GM19035 (cell line): ENCODE results near the gene ZIC5.

Experiments
- ATAC-seq: cut with Tn5 transposase; IDR thresholded peaks from one replicate; pipeline ENCODE4 v1.9.1; 2021; ENCODE audit not compliant: unreplicated experiment

The ZIC5 gene

DNA sequence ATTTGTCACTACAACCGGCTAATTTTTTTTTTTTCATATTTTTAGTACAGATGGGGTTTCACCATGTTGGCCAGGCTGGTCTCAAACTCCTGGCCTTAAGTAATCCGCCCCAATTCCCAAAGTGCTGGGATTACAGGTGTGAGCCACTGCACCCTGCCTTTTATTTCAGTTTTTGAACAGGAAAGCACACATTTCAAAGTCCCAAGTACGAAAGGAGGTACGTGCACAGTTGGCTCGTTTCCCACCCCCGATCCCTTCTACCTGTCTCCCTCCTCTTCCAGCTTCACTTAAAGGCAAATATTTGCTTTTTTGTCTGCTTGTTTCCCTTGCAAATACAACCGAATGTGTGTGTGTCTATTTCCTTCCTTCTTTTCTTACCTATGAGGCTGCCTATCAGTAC, 30.5 kb downstream of the ZIC5 start:
- ATAC-seq, result no peak

DNA sequence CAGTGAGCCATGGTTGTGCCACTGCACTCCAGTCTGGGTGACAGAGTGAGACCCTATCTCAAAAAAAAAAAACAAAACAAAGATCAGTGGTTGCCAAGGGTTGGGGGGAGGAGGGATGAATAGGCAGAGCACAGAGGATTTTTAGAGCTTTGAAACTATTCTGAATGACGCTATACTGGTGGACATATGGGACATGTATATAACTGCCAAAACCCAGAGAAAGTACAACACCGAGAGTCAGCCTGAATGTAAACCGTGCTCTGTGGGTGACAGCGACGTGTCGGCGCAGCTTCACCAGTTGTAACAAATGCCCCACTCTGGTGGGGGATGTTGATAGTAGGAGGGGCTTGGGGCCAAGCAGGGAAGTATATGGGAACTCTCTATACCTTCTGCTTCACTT, 32.9 kb downstream of the ZIC5 start:
- no peak for ATAC-seq

DNA sequence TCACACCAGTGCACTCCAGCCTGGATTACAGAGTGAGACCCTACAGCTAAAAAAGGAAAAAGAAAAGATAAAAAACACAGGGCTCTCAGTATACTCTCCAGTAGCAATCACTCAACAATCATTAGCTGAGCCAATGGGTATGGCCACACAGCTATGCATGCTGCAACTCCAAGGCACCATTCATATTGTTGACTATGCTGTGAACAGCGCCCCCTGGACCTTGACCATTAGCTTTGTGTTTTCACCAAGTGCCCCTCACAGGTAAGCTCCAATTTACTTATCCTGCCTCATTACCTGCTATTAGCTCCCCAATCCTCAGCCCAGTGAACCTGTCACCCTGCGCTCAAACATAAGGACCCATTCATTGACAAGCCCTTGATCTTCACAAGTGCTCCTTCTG, 35.8 kb downstream of the ZIC5 start:
- no peak for ATAC-seq

DNA sequence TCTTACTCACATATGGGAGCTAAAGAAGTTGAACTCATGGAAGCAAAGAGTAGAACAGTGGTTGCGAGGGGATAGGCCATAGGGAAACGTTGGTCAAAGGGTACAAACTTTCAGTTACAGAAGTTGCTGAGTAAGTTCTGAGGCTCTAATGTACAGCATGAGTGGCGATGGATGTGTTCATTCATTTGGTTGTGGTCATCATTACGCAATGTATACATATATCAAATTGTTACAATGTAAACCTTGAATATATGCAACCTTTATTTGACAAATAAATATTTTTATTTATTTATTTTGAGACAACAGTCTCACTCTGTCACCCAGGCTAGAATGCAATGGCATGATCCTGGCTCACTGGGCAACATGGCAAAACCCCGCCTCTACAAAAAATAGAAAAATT, 38.7 kb downstream of the ZIC5 start:
- ATAC-seq, result no peak

DNA sequence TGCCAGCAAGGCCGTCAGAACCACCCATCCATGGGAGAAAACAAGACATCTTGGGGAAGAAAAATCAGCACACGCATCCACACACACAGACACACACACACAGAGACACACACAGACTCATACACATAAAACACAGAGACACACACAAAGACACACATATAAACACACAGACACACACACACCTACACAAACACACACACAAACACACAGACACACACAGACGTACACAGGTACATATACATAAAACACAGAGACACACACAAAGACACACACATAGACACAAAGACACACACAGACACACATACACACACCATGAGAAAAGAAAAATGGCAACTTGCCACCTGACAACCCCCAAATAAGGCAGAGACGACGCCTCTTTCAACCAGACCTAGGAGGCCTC, 40.6 kb downstream of the ZIC5 start:
- no peak for ATAC-seq

DNA sequence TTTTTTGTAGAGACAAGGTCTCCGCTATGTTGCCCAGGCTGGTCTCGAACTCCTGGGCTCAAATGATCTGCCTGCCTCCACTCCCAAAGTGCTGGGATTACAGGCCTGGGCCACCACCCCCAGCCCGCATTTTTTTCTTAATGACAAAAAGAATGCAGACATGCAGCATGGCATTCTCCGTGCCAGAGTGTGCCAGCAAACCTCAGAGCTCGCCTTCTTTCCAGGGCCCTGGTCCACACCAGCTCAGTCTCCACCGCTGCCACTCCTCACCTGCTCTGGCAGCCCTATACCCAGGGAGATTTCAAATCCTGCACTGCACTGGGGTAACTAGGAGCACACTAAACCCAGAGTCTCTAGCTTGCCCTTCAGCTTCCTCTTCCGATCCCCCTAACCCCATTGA, 41.7 kb downstream of the ZIC5 start:
- no peak for ATAC-seq

DNA sequence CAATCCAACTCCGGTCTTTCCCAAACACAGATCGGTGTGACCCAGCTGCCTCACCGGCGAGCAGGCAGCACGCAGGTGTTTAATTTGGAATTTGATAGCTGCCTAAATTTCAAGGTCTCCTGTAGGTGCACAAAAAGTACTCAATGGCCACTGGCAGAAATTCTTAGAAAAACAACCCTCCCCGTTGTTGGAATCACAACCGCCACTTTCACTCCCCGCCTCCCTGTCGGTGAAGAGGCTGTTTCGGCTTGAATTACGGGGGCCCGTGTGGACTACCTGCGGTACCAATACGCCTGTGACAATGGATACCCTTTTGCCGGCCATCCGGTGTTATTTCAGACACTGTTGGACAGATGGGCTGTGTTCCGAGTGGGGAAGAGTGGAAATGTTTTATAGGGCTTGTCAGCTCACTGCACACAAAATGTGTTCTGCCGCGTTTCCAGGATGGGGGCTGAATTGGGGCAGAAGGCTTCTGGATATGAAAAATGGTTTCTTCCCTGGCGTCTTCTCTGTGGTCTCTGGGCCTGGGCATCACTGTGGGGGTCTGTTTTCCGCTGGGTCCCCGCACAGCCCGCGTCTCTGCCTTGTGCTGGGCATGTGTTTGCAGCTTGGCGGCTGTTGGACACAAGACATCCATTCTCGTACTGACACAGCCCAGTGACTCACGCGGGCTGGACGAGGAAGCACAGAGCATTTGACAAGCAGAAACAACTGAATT, 45.4 kb downstream of the ZIC5 start:
- no peak for ATAC-seq

DNA sequence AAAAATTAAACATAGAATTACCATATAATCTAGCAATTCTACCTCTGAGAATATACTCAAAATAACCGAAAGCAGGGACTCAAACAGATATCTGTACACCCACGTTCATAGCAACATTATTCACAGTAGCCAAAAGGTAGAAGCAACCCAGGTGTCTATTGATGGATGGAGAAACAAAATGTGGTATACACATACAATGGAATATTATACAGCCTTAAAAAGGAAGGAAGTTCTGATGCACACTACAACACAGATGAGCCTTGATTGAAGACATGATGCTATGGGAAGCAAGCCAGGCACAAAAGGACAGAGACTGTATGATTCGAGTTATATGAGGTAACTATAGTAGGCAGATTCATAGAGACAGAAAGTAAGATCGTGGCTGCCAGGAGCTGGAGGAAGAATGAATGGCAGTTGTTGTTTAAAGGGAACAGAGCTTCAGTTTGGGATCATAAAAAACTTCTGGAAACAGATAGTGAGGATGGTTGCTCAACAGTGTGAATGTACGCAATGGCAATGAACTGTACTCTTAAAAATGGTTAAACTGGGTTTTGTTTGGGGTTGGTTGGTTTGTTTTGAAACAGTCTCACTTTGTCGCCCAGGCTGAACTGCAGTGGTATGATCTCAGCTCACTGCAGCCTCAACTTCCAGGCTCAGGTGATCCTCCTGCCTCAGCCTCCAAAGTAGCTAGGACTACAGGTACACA, 47.5 kb downstream of the ZIC5 start:
- ATAC-seq, result no peak

DNA sequence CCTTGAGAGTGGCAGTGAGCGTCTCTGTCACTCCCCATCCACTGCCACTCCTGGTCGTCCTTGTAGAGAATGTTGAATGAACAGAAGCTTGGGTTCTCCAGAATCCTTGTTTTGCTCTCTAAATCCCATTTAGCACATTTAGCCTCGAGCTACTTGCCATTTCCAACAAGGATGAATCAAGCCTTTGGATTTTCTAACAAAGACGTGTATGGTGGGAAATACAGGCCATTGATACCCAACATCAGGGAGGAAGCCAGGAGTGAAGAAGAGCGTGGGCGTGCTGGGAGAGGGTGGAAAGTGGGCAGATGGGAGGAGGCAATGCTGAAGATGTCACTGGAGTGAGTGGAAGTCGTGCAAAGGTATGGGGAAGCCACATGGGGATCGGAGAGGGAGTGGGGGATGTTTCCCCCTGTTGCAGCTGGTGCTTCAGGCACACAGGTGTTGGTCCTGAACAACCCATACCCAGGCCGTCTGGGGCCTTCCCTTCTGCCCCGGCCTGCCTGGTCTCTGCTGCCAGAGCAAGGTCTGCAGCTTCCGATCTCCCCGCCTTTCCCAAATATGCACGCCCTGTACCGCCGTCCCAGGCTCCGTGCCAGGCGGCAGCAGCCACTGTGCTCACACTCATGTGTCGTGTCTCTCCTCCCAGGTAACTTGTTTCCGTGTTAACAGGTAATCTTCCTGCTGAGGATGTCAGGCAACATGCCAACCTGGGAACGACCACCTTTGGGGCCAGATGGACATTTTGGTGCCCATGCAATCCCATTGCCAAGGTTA, 48.7 kb downstream of the ZIC5 start:
- ATAC-seq, result no peak

DNA sequence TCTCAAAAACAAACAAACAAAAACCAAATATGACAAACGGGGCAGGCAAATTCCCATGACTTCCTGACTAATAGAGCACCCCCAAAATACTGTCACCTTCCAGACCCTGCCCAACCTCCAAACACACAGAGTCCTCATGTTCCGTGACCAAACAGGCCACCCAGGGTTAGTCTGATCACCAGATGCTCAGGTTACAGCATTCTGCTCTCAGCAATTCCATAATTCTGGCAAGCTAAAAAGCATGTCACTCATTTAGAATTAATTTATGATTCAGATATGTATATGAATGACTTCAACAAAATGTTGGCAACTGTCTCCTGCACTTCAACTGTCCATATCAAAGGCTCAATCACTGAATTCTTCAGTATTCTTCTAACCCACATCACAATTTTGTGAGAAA, 52.4 kb downstream of the ZIC5 start:
- ATAC-seq, result no peak

DNA sequence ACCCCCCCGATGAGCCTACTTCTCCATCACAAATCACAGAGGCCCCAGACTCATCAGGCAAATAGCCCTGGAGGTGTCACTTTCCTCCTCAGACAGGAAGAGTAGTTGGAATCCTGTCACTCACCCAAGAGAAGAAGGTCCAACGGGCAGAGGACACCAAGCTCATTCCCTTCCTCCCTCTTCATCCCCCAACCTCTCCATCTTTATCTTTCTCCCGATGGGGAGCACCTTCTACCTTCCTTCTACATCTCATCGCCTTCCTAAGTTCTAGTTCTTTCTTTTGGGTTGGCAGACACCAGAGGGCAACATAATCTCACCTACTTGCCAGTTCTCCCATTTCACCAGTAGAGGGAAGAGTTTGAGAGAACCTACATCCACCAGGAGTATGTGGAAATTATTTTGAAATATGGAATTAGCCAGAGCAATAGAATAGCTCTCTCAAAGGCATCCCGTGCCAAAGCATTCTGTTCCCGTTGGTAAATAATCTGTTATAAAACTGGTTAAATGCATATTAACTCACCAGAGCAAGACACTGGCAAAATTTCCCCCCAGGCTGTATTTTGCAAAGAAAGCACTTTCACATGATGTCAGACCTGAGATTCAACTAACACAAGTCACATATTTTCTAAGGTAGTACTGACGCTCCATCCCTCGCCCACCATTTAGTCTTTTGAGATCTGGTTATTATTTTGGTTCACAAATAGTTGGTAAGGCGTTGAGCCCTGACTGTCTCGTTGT, 55.0 kb downstream of the ZIC5 start:
- ATAC-seq, result no peak

DNA sequence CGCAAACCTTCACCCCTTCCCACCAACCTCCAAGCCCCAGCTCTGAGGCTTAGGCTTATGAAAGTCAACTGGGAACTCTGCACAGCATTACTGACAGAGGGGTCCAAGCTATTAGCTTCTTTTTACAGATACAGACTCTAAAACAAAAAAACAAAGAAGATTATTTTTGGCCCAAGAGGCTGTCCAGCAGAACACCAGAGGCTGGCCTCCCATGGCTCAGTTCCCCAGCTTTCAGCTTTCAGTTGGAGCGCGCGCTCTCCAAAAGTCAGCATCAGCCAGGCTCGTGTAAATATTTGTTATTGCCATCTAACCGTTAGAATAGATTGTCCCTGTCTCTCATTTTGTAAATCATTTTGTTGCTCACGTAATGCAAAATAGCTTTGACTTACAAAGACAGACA, 58.4 kb downstream of the ZIC5 start:
- ATAC-seq, result no peak
